GM13976 (cell line): ENCODE data around the gene DLGAP4.

Source experiments
- DNase-seq: peaks from one replicate; pipeline ENCODE4 v3.0.0; 2012; ENCODE audit warnings: low spot score
- CTCF ChIP-seq: IDR thresholded peaks from 2 replicates; pipeline ENCODE4 v1.5.1; 2012; ENCODE audit warnings: borderline replicate concordance, mild to moderate bottlenecking; ENCODE audit not compliant: insufficient read depth; ENCODE audit errors: extremely low read depth, missing control alignments, control extremely low read depth
- in situ Hi-C: fragments of 300-500 bp; cut with MboI; formaldehyde crosslinking; loops from one replicate; pipeline ENCODE4 v1.12.0; 2022; ENCODE audit warnings: low sequenced_read_pairs, mixed read lengths, inconsistent platforms; ENCODE audit not compliant: unreplicated experiment

The DLGAP4 gene

GRCh38 chr20:36390719-36391415 is 84.7 kb downstream of the DLGAP4 start:
- DNase-seq, result no peak
- TF ChIP-seq CTCF, result no peak
- in situ Hi-C loops, result no loop called here

GRCh38 chr20:36391456-36391855 is 85.3 kb downstream of the DLGAP4 start:
- no peak for DNase-seq
- TF ChIP-seq CTCF, result no peak
- in situ Hi-C loops, result no loop called here

- no peak for TF ChIP-seq CTCF
- no peak for DNase-seq
- in situ Hi-C loops, result no loop called here
Measured at GRCh38 chr20:36391955-36392354, 85.8 kb downstream of the DLGAP4 start.

GRCh38 chr20:36392989-36393388 is 86.8 kb downstream of the DLGAP4 start:
- DNase-seq, result no peak
- no peak for TF ChIP-seq CTCF

GRCh38 chr20:36394340-36394965 is 88.3 kb downstream of the DLGAP4 start:
- no peak for DNase-seq
- in situ Hi-C loops, result no loop called here

More at GRCh38 chr20:36392989-36393388, 86.8 kb downstream of the DLGAP4 start:
- in situ Hi-C loops, result no loop called here

DNA sequence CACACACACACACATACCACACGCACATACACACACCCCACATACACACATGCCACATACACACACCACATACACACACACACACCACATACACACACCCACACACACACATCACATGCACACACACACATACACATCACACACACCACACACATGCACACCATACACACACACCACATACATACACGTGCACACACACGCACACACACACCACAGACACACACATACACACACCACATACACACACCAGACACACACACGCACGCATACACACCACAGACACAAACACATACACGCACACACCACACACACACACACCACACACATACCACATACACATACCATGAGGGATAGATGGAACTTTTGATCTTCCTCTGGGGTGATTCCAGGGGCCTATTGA is 90.2 kb downstream of the DLGAP4 start:
- TF ChIP-seq CTCF, result no peak
- no peak for DNase-seq
- in situ Hi-C loops, result no loop called here

More at GRCh38 chr20:36394340-36394965, 88.3 kb downstream of the DLGAP4 start:
- TF ChIP-seq CTCF, result no peak
